CD14-positive monocyte (primary cell): ENCODE data around the gene DNAH3. TPM values are rescaled to one million over a fixed set of nuclear protein-coding genes. Genes with fewer than 3 reads are reported as not detected.

ENCODE experiments used
- DNase-seq, 3 donors: peaks; one replicate each; pipeline ENCODE4 v3.0.0-alpha.2; 2011 to 2022
- H2AFZ ChIP-seq: 2 replicates; pipeline ENCODE4 v1.6.0; 2012; ENCODE audit warnings: mild to moderate bottlenecking, low read depth, low read length, inconsistent platforms; ENCODE audit not compliant: insufficient read depth, poor library complexity, severe bottlenecking
- H3K27ac ChIP-seq, 2 donors: 1 replicate in 1 of 2; 2 replicates in 1 of 2; pipeline ENCODE4 v1.5.1; 2012 to 2013; ENCODE audit warnings: low read length in 2 of 2, control low read depth in 1 of 2, inconsistent platforms in 1 of 2, low read depth in 1 of 2, mild to moderate bottlenecking in 1 of 2
- H3K27me3 ChIP-seq, 2 donors: one replicate each; pipeline versions ENCODE4 v1.6.0 to v1.6.1; 2011 to 2013; ENCODE audit warnings: low read length in 2 of 2; ENCODE audit not compliant: control insufficient read depth in 2 of 2, insufficient read depth in 2 of 2
- H3K36me3 ChIP-seq, 2 donors: replicated peaks in 1 of 2; 1 replicate in 1 of 2; 2 replicates in 1 of 2; pipeline versions ENCODE4 v1.5.1 to v1.6.1; 2012 to 2013; ENCODE audit warnings: low read length in 2 of 2, control low read depth in 1 of 2, inconsistent platforms in 1 of 2, mild to moderate bottlenecking in 1 of 2; ENCODE audit not compliant: insufficient read depth in 2 of 2, control insufficient read depth in 1 of 2
- H3K4me1 ChIP-seq, 2 donors: 1 replicate in 1 of 2; 2 replicates in 1 of 2; pipeline versions ENCODE4 v1.5.1 to v1.6.1; 2012 to 2013; ENCODE audit warnings: low read length in 2 of 2, control low read depth in 1 of 2, inconsistent platforms in 1 of 2, mild to moderate bottlenecking in 1 of 2, moderate library complexity in 1 of 2; ENCODE audit not compliant: insufficient read depth in 2 of 2, control insufficient read depth in 1 of 2
- H3K4me2 ChIP-seq: replicated peaks from 2 replicates; pipeline ENCODE3; 2012; ENCODE audit warnings: low read length, moderate library complexity, mild to moderate bottlenecking; ENCODE audit not compliant: poor library complexity, severe bottlenecking; ENCODE audit errors: extremely low read depth
- H3K4me3 ChIP-seq, 3 experiments: fragments of 200-600 bp in 1 of 3; sonication (generic) in 1 of 3; replicated peaks in 1 of 3; 1 replicate in 2 of 3; 2 replicates in 1 of 3; pipeline ENCODE4 v1.5.1; 2011 to 2013; ENCODE audit warnings: low read length in 3 of 3, mild to moderate bottlenecking in 3 of 3, control low read depth in 2 of 3, low read depth in 2 of 3, inconsistent platforms in 1 of 3, moderate library complexity in 1 of 3
- H3K79me2 ChIP-seq: 2 replicates; pipeline ENCODE4 v1.6.0; 2012; ENCODE audit warnings: mild to moderate bottlenecking, control low read depth, inconsistent platforms, low read length, moderate library complexity; ENCODE audit not compliant: insufficient read depth
- H3K9ac ChIP-seq: 2 replicates; pipeline ENCODE4 v1.6.0; 2017; ENCODE audit warnings: low read length, mild to moderate bottlenecking; ENCODE audit not compliant: insufficient read depth, poor library complexity, severe bottlenecking
- H3K9me3 ChIP-seq, 2 donors: replicated peaks in 1 of 2; 1 replicate in 1 of 2; 2 replicates in 1 of 2; pipeline versions ENCODE4 v1.5.1 to v1.6.1; 2012 to 2013; ENCODE audit warnings: low read length in 2 of 2, control low read depth in 1 of 2; ENCODE audit not compliant: control insufficient read depth in 1 of 2, insufficient read depth in 1 of 2
- H4K20me1 ChIP-seq: 2 replicates; pipeline ENCODE4 v1.6.0; 2012; ENCODE audit warnings: mild to moderate bottlenecking, low read length, control low read depth, moderate library complexity; ENCODE audit not compliant: insufficient read depth
- H3K27ac Mint-ChIP-seq, 7 donors: one replicate each; pipeline ENCODE4 v1.8.0; 2020; ENCODE audit warnings: mild to moderate bottlenecking in 7 of 7, mixed read lengths in 7 of 7, moderate library complexity in 6 of 7, inconsistent platforms in 2 of 7
- H3K27me3 Mint-ChIP-seq, 3 donors: one replicate each; pipeline ENCODE4 v1.8.0; 2021 to 2022; ENCODE audit warnings: low read depth in 3 of 3, mild to moderate bottlenecking in 3 of 3, mixed read lengths in 3 of 3, moderate library complexity in 3 of 3, inconsistent platforms in 1 of 3
- H3K36me3 Mint-ChIP-seq, 2 donors: one replicate each; pipeline ENCODE4 v1.8.0; 2020; ENCODE audit warnings: mixed read lengths in 2 of 2, inconsistent platforms in 1 of 2, mild to moderate bottlenecking in 1 of 2
- H3K4me1 Mint-ChIP-seq: one replicate; pipeline ENCODE4 v1.8.0; 2020; ENCODE audit warnings: mild to moderate bottlenecking, mixed read lengths
- H3K4me3 Mint-ChIP-seq, 2 donors: one replicate each; pipeline ENCODE4 v1.8.0; 2020; ENCODE audit warnings: mild to moderate bottlenecking in 2 of 2, mixed read lengths in 2 of 2, moderate library complexity in 1 of 2
- H3K9me3 Mint-ChIP-seq, 7 donors: one replicate each; pipeline ENCODE4 v1.8.0; 2020 to 2022; ENCODE audit warnings: mixed read lengths in 7 of 7, mild to moderate bottlenecking in 6 of 7, moderate library complexity in 6 of 7, inconsistent platforms in 2 of 7
- CTCF ChIP-seq: fragments of 200-600 bp; IDR thresholded peaks from one replicate; pipeline ENCODE4 v1.8.0; 2022; ENCODE audit warnings: antibody characterized with exemption, mild to moderate bottlenecking
- WGBS: methylation state at CpG from one replicate; pipeline ENCODE4 v1.1.5; 2013; ENCODE audit warnings: missing lambda C conversion rate; ENCODE audit not compliant: insufficient coverage; 5-methylcytosine and 5-hydroxymethylcytosine counted together
- intact Hi-C, 2 donors: fragments of 100-400 bp; cut with micrococcal nuclease; formaldehyde crosslinking; loops; one replicate each; pipeline versions ENCODE4 v1.15.0 to v1.15.1; 2023
- polyA plus RNA-seq, 3 donors: library from polyadenylated mRNA; depleted of rRNA in 1 of 3; unstranded in 2 of 3; stranded (reverse) in 1 of 3; fragments of 300-500 nt in 2 of 3; fragments of >200 nt in 1 of 3; fragmentation: Illumina TruSeq in 2 of 3; gene quantifications; 1 replicate in 2 of 3; 2 replicates in 1 of 3; pipeline ENCODE4 v1.2.3, GENCODE V29; 2012 to 2021

Gene DNAH3
- polyA plus RNA-seq, 3 donors: not detected

GRCh38 chr16:20941636-20941926, 209.1 kb downstream of the DNAH3 start:
- TF ChIP-seq CTCF: no peak
- no peaks in the 10 kb centered on the region for H3K27me3 ChIP-seq
- H3K27me3 Mint-ChIP-seq: peaks cover 0 to 3% (median 2%) of the 10 kb centered on the region in 3 donors
- peaks cover 19% of the 10 kb centered on the region for H3K4me1 Mint-ChIP-seq
- no peaks in the 10 kb centered on the region for H4K20me1 ChIP-seq
- H3K9ac ChIP-seq: no peak overlapping the region
- H3K27ac ChIP-seq: no peak overlapping the region
- intact Hi-C loops: no loop called here
- H3K27ac Mint-ChIP-seq: peak overlapping the region in 1 of 7 donors; percentile 55
- H3K36me3 ChIP-seq: no peaks in the 10 kb centered on the region
- H3K79me2 ChIP-seq: no peaks in the 10 kb centered on the region
- H3K4me2 ChIP-seq: peak overlapping the region; percentile 59
- no peaks in the 10 kb centered on the region for H3K9me3 Mint-ChIP-seq
- no CpG with 5 or more reads among the region's 6 CpGs for WGBS
- no peak overlapping the region for H3K4me3 ChIP-seq
- H3K9me3 ChIP-seq: no peaks in the 10 kb centered on the region
- H2AFZ ChIP-seq: peak overlapping the region; percentile 67
- H3K36me3 Mint-ChIP-seq: no peaks in the 10 kb centered on the region
- H3K4me3 Mint-ChIP-seq: no peak overlapping the region
- DNase-seq: no peak
- H3K4me1 ChIP-seq: peaks cover 9 to 17% of the 10 kb centered on the region in 2 donors

GRCh38 chr16:20940871-20941635, 209.6 kb downstream of the DNAH3 start:
- Histone ChIP-seq H4K20me1 (no peaks in the 10 kb centered on the region), H3K36me3 (no peaks in the 10 kb centered on the region), H3K4me3 (peak overlapping the region in 1 of 3 experiments; percentile 64), H3K9ac (peak overlapping the region; percentile 36), H2AFZ (peak overlapping the region; percentile 67), H3K4me1 (peaks cover 9 to 17% of the 10 kb centered on the region in 2 donors), H3K9me3 (no peaks in the 10 kb centered on the region), H3K4me2 (peak overlapping the region; percentile 59), H3K27me3 (no peaks in the 10 kb centered on the region), H3K79me2 (no peaks in the 10 kb centered on the region), H3K27ac (no peak overlapping the region)
- Mint-ChIP-seq H3K4me1 (peaks cover 19% of the 10 kb centered on the region), H3K4me3 (peak overlapping the region; percentile 62 to 85), H3K27me3 (peaks cover 0 to 7% (median 2%) of the 10 kb centered on the region in 3 donors), H3K9me3 (no peaks in the 10 kb centered on the region), H3K36me3 (no peaks in the 10 kb centered on the region), H3K27ac (peak overlapping the region in 3 of 7 donors; percentile 28 to 80 (median 55))
- no peak for TF ChIP-seq CTCF
- WGBS: 0% methylated on average over 1 of the region's 6 CpGs
- peak; percentile 23 to 36 (median 26) for DNase-seq
- intact Hi-C loops: no loop called here
